ENCODE results near the gene FOCAD.

FOCAD gene

DNA sequence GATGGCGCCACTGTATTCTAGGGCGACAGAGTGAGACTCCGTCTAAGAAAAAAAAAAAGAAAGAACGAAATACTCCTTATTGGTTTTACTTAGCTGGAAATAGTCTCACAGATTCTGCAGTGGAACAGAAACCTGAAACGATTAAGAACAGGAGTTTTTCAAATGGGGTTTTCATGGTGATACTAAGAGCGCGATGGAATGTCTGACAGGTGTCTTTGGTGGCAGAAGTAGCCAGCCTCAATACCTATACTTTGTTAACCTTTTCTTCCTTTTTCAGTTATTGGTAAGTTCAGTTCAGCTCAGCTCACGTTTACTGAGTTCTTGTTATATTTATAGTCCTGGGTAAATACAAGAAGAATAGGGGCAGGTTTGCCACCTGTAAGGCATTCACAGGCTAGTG lies 123.9 kb downstream of the FOCAD start:
- no peak for DNase-seq

- no peak for DNase-seq
Observed at GRCh38 chr9:20811872-20812271, 127.8 kb downstream of the FOCAD start.

DNA sequence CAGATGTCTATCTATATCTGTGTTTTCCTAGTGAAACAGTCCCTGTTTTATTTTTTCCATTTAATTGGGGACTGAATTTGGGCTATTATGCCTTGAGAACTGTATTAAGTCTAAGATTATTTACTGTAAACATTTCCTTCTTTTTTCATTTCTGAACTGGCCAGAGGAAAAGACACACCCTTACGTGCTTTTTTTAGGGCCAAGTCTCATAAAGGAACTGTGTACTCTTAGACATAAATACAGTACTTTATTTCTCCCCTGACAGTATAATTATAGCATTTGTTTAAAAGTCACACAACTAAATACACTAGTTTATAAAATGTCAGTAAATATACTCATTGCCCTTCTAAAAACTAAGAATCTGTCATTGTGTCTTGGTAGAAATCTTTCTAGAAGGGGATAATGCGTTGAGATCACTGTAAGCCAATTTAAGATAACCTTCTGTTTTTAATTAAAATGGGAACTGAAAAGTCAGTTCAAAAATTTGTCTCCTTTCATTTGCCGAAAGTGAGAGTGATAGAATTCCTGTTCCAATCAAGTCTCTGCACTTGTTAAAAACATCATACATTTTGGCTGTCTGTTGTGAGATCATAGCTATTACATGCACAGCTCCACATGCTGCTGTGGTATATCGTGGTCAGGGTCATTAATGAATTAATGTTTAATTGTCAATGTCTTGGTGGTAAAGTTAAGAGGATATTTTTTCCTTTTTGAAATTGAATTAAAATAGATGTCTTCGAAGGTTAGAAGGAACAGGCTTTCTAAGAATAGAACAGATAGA lies 132.1 kb downstream of the FOCAD start:
- no peak for DNase-seq

GRCh38 chr9:20823051-20823450 lies 139.0 kb downstream of the FOCAD start:
- no peak for DNase-seq

DNA sequence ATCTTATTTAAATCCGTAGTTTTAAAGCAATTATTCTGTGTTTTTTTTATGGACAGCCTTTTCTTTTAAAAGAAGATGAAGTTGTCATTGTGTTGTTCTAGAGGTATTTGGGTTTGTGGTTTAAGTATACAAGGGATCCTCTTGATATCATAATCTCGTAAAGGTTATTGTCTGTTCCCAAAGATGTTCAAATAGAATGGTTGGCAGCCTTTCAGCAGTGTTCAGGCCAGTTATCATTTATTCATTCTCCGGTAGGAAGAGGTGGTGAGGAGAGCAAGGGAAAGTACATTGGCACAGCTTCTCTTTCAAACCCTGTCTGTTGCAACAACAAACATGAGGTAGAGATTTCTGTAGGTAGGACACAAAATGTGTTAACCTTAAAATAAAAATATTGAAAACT lies 147.0 kb downstream of the FOCAD start:
- no peak for DNase-seq

DNA sequence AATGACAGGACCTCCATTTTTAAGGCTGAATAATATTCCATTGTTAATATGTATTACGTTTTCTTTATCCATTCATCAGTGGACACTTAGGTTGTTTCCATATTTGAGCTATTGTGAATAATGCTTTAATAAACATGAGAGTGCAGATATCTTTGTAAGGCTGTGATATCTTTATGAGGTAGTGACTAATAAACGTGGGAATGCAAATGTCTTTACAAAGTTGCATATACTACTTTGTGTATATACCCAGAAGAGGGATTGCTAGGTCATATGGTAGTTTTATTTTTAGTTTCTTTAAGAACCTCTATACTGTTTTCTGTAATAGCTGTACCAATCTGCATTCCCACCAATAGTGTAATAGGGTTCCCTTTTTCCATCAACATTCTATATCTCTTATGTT lies 148.7 kb downstream of the FOCAD start:
- DNase-seq = no peak

GRCh38 chr9:20835377-20836286 lies 151.6 kb downstream of the FOCAD start:
- DNase-seq = no peak

DNA sequence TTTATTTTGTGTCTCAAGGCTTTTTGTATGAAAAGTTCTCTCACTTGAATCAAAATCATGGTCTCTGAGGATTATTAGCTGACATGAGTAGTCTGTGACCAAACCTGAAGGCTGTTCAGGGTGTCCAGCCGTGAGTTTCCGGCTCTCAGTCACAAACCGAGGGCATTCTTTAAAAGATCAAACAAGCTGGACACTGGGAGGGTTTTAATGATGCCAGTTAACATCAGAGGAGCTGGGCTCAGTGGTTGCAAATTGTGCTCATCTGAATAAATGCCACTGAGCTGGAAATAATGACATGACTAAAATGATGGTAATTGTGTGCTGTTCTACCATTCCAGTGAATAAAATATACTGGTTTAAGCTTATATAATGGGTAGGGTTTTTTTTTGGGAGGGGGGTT lies 153.1 kb downstream of the FOCAD start:
- DNase-seq = no peak

- DNase-seq = no peak
Observed at GRCh38 chr9:20838218-20838617, 154.2 kb downstream of the FOCAD start.

DNA sequence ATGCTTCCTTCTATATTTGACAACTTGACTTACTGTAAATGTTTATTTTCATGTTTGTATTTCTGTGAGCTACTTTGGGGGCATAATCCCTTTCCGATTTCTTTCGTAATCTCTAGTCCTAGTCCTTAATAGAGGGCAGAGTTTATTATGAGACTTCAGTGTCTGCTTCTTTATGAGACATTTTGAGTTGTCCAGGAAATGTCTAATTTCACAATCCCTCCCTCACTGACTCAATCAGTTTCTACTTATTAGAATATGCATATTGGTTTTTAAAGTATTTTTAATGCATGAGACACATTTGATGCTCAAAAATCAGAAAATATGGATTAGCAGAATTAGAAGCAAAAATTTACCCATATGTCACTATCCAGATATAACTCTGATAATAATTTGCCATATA lies 160.9 kb downstream of the FOCAD start:
- DNase-seq = no peak

GRCh38 chr9:20848490-20848889 lies 164.4 kb downstream of the FOCAD start:
- no peak for DNase-seq

DNA sequence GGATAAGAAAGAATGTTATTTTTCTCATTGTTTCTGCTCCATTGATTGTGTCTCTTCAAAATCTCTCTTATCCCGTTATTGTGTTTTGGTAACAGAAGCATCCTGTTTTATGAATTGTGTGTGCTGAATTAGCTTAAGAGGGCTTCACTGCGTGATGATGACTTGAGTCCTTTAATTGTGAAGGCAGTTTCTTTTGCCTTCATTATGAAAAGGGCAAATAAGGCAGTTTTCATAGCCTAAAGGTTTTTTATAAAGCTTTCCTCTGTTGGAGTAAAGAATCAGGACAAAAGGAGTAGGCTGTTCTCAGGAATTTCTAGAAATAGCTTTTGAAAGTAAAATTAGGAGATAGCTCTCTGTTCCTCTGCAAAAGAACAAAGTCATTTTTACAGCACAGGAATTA lies 169.8 kb downstream of the FOCAD start:
- no peak for DNase-seq

DNA sequence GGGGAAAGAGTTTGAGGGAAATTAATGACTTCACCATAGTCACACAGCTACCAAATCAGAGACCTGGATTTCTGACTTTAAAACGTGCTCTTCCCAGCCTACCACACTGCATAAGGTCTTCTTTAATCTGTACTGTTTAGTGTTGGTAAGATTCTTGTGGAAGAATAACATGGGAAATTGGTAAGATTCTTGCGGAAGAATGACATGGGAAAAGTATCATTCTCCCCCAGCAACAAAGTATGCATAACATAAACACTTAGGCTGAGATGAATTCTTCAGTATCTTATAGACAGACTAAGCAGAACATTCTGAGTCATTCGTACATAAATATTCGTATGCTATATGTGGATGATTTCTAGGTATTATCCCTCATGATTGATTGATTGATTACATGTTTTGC lies 170.4 kb downstream of the FOCAD start:
- DNase-seq = no peak

DNA sequence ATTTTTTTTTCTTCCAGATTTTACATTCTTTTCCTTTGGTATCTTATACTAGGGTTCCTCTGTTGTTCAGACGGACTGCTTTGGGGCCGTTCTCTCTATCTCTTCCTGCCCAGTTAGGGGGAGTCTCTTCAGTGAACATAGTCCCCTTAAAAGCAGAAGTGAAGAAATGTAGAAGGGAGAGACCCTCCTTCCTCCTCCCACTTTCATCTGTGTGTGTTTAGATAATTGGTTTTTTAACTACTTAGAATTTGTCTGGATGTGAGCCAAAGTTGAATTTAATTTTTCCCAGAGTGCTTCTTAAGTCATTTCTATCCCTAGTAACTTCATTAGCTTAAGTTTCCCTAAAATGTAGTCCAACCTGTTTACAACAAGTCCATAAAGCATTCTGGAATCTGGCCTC lies 179.9 kb downstream of the FOCAD start:
- DNase-seq = no peak

DNA sequence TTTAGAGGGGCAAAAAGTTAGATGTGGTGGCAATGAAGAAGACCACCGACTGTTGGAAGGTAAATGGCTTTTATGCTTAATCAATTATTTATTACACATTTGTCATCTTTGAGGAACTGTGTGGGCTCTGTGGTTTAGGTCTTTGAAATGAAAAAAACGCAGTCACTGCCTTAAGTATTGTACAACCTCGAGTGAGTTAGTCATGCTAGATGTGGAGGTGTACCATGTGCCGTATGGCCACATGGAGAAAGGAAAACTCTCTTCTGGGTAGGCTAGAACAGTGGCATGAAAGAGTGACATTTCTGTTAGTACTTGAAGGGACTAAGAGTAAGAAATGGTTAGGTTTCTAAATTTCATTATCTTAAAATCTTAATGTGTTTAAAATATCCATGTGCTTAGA lies 181.3 kb downstream of the FOCAD start:
- no peak for DNase-seq

DNA sequence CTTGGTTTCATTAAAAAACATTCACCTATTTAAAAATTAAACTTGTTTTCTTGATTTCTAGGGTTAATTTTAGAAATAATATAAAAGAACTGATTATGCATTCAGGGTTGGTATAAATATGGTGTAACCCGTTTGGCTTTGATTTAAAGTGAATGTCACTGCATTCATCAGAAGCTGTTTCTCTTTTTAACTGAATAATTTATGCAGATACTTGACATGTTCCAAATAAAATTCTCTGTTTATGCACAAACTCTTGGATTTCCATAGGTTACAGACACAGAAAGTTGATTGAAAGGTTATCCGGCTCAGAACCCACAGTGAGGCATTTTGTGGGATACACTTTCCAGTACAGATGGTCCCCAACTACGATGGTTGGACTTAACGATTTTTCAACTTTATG lies 186.1 kb downstream of the FOCAD start:
- DNase-seq = no peak

GRCh38 chr9:20872340-20872977 lies 188.4 kb downstream of the FOCAD start:
- no peak for DNase-seq

DNA sequence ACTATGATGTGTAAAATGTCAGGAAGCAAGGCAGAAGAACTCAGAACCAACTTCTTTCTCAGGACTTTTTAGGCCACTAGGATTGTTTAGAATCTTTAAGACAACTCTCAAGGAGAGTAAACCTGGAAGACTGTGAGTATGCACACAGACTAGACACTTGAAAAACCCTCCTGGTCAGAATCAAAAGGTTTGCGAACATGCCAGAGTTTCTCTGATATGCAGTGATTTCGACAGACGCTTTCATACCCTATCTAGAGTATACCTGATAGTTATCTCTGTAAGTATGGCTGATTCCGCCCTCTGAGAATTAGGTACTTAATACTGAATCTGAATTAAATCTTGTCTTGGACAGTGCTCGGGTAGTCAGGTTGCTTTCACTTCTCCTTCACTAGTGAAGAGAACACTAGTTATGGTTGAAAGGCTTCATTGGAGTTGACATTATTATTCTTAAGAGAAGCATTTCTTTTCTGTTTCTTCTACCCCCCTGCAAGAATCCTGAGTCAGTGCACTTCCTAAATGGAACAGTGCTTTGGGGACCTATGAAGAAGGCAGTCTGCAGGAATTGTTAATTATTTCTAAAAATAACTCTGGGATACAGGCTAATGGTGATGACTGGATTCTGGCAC lies 189.3 kb downstream of the FOCAD start:
- DNase-seq = no peak

- no peak for DNase-seq
Observed at GRCh38 chr9:20880271-20880670, 196.2 kb downstream of the FOCAD start.

DNA sequence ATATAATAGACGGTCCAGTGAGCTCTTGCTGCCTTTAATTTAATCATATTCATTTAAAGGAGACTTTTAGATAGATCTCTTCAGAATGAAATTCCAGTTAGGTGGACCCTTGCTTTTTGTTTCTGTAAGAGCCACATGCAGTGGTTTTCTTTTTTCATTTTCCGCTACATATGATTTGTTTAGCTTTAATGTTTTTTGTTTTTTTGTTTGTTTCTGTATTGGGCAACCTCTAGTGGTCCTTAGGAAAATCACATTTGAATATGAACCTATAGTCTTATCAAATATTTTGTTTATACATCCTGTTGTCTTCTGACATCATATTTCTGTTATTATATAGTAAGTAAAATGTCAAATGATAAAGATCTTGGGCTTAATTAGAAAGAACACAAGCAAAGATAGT lies 196.6 kb downstream of the FOCAD start:
- no peak for DNase-seq

- DNase-seq = peak; percentile 66
Observed at GRCh38 chr9:20884985-20885593, 201.0 kb downstream of the FOCAD start.

DNA sequence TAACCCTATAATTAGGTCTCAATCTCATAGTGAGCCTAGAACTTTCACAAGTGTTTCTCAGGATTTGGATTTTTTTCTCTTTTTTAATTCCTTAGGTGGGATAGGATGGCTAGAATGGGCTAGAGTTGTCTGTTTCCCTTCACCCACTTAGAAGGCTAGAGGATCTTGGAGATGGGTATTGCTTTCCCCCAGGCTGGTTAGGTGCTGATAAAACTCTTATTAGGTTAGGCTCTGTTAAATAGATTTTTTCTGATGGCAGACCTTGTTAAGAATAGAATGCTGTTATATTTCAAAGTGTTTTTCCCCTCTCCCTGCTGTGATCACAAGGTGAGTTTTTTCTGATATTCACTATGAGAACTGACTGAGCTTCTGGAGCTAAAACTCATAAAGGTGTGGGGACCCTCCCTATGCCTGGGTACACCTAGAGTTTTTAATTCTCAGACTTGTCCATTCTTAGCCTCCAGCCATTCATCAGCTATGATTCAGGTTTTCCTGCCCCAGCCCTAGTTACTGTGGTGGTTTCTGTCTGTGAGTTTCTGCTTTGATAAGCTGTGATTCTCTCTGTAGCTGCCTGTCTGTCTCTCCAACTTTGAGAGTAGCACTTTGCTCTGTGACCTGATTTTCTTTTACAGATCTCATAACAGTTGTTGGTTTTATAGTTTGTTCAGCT lies 215.0 kb downstream of the FOCAD start:
- no peak for DNase-seq
